H1 (cell line): ENCODE data around the gene DAB2IP. TPM values are rescaled to one million over a fixed set of nuclear protein-coding genes. Genes with fewer than 3 reads are reported as not detected.

Source experiments
- CTCF ChIA-PET: fragments of 300-600 bp; sonication (Branson Sonifier 250); formaldehyde crosslinking; loops from one replicate; lab custom pipeline; 2021; ENCODE audit not compliant: partially characterized antibody; lab: Charles Lee
- POLR2A ChIA-PET: fragments of 300-600 bp; sonication (Branson Sonifier 250); formaldehyde crosslinking; loops from one replicate; lab custom pipeline; 2021; ENCODE audit warnings: inconsistent platforms; ENCODE audit not compliant: partially characterized antibody; lab: Charles Lee
- DNase-seq, 2 experiments: peaks; one replicate each; pipeline versions ENCODE4 v3.0.0 to v3.0.0-alpha.2; 2010 to 2022; ENCODE audit warnings: low spot score in 2 of 2, low read depth in 1 of 2, mixed read lengths in 1 of 2
- FAIRE-seq: peaks from 2 replicates; lab custom pipeline; 2011; peaks lifted over from hg19 to GRCh38; lab: Jason Lieb, UNC
- H2AFZ ChIP-seq: 2 replicates; pipeline ENCODE4 v1.8.1; 2012; ENCODE audit warnings: low read length, inconsistent platforms
- H2AK5ac ChIP-seq: 2 replicates; pipeline ENCODE4 v1.6.1; 2013; ENCODE audit warnings: low read depth, low read length
- H2BK120ac ChIP-seq: replicated peaks from 2 replicates; pipeline ENCODE3; 2013; ENCODE audit warnings: low read depth, low read length, inconsistent platforms
- H2BK12ac ChIP-seq: 2 replicates; pipeline ENCODE4 v1.6.1; 2013; ENCODE audit warnings: low read depth, low read length
- H2BK15ac ChIP-seq: 2 replicates; pipeline ENCODE4 v1.6.1; 2013; ENCODE audit warnings: low read length
- H2BK20ac ChIP-seq: 2 replicates; pipeline ENCODE4 v1.6.1; 2013; ENCODE audit warnings: low read length
- H2BK5ac ChIP-seq: 2 replicates; pipeline ENCODE4 v1.6.1; 2013; ENCODE audit warnings: low read depth, low read length
- H3K14ac ChIP-seq: 2 replicates; pipeline ENCODE4 v1.6.1; 2013; ENCODE audit warnings: inconsistent platforms; ENCODE audit not compliant: insufficient read length
- H3K18ac ChIP-seq: 2 replicates; pipeline ENCODE4 v1.6.1; 2013; ENCODE audit warnings: low read length; ENCODE audit errors: extremely low read depth
- H3K23ac ChIP-seq: 2 replicates; pipeline ENCODE4 v1.6.1; 2013; ENCODE audit warnings: inconsistent platforms; ENCODE audit not compliant: insufficient read length
- H3K23me2 ChIP-seq: 2 replicates; pipeline ENCODE4 v1.6.1; 2013; ENCODE audit warnings: low read depth, low read length
- H3K27ac ChIP-seq: 2 replicates; pipeline ENCODE4 v1.6.1; 2011; ENCODE audit warnings: low read depth, low read length, inconsistent platforms
- H3K27me3 ChIP-seq, 4 experiments: replicated peaks in 1 of 4; 1 replicate in 1 of 4; 2 replicates in 3 of 4; pipeline versions ENCODE4 v1.6.1 to v1.8.1; 2011 to 2013; ENCODE audit warnings: low read length in 3 of 4, mild to moderate bottlenecking in 3 of 4, inconsistent platforms in 2 of 4, mixed read lengths in 2 of 4, moderate library complexity in 1 of 4; ENCODE audit not compliant: control insufficient read depth in 3 of 4, insufficient read depth in 3 of 4; ENCODE audit errors: extremely low read depth in 1 of 4
- H3K36me3 ChIP-seq, 4 experiments: 2 replicates each; pipeline versions ENCODE4 v1.6.1 to v1.8.1; 2011 to 2013; ENCODE audit warnings: mild to moderate bottlenecking in 4 of 4, low read length in 3 of 4, moderate library complexity in 2 of 4, control low read depth in 1 of 4, inconsistent platforms in 1 of 4; ENCODE audit not compliant: insufficient read depth in 4 of 4, control insufficient read depth in 2 of 4
- H3K4ac ChIP-seq: replicated peaks from 2 replicates; pipeline ENCODE3; 2013; ENCODE audit warnings: low read length, low read depth, mixed read lengths, inconsistent platforms; ENCODE audit not compliant: insufficient read length
- H3K4me1 ChIP-seq, 4 experiments: replicated peaks in 1 of 4; 1 replicate in 1 of 4; 2 replicates in 3 of 4; pipeline versions ENCODE4 v1.6.1 to v1.8.1; 2011 to 2013; ENCODE audit warnings: low read length in 3 of 4, inconsistent platforms in 2 of 4, mixed read lengths in 1 of 4; ENCODE audit not compliant: insufficient read depth in 4 of 4, control insufficient read depth in 3 of 4
- H3K4me2 ChIP-seq, 2 experiments: 2 replicates each; pipeline versions ENCODE4 v1.6.1 to v1.8.1; 2011 to 2013; ENCODE audit warnings: low read depth in 2 of 2, low read length in 2 of 2, control low read depth in 1 of 2, inconsistent platforms in 1 of 2, mild to moderate bottlenecking in 1 of 2; ENCODE audit not compliant: insufficient read depth in 1 of 2
- H3K4me3 ChIP-seq, 4 experiments: fragments of 200-600, 300-600 bp in 1 of 4; sonication (generic), shearing (Covaris generic), sonication (Bioruptor Twin) in 1 of 4; 2 replicates each; pipeline versions ENCODE4 v1.5.1 to v1.8.1; 2011 to 2016; ENCODE audit warnings: low read length in 4 of 4, low read depth in 3 of 4, control low read depth in 2 of 4, inconsistent platforms in 2 of 4, mild to moderate bottlenecking in 2 of 4, mixed read lengths in 1 of 4, moderate library complexity in 1 of 4; ENCODE audit not compliant: insufficient read depth in 2 of 4; ENCODE audit errors: extremely low read depth in 1 of 4
- H3K56ac ChIP-seq: replicated peaks from 2 replicates; pipeline ENCODE3; 2013; ENCODE audit warnings: low read depth, mild to moderate bottlenecking, mixed read lengths, low read length, inconsistent platforms; ENCODE audit not compliant: insufficient read length
- H3K79me1 ChIP-seq: 2 replicates; pipeline ENCODE4 v1.6.1; 2013; ENCODE audit warnings: low read depth, low read length, control low read depth
- H3K79me2 ChIP-seq, 2 experiments: 2 replicates each; pipeline versions ENCODE4 v1.6.1 to v1.8.1; 2012 to 2013; ENCODE audit warnings: low read length in 2 of 2, mild to moderate bottlenecking in 2 of 2, inconsistent platforms in 1 of 2; ENCODE audit not compliant: insufficient read depth in 2 of 2, control insufficient read depth in 1 of 2
- H3K9ac ChIP-seq, 4 experiments: replicated peaks in 1 of 4; 1 replicate in 1 of 4; 2 replicates in 3 of 4; pipeline versions ENCODE4 v1.6.1 to v1.8.1; 2011 to 2013; ENCODE audit warnings: low read depth in 3 of 4, low read length in 3 of 4, control low read depth in 2 of 4, mild to moderate bottlenecking in 2 of 4, moderate library complexity in 2 of 4, inconsistent platforms in 1 of 4; ENCODE audit errors: extremely low read depth in 1 of 4
- H3K9me3 ChIP-seq, 2 experiments: 2 replicates each; pipeline versions ENCODE4 v1.6.1 to v1.8.1; 2012 to 2013; ENCODE audit warnings: mild to moderate bottlenecking in 2 of 2, moderate library complexity in 2 of 2, control low read depth in 1 of 2, inconsistent platforms in 1 of 2, low read depth in 1 of 2, low read length in 1 of 2, mixed read lengths in 1 of 2; ENCODE audit not compliant: insufficient read depth in 2 of 2
- H4K20me1 ChIP-seq, 2 experiments: replicated peaks in 1 of 2; 2 replicates each; pipeline versions ENCODE3 to v1.8.1; 2011 to 2013; ENCODE audit warnings: inconsistent platforms in 2 of 2, low read length in 2 of 2, mild to moderate bottlenecking in 1 of 2; ENCODE audit not compliant: insufficient read depth in 2 of 2, control insufficient read depth in 1 of 2
- H4K5ac ChIP-seq: 2 replicates; pipeline ENCODE4 v1.6.1; 2013; ENCODE audit warnings: low read length, low read depth, mixed read lengths, inconsistent platforms; ENCODE audit not compliant: insufficient read length
- H4K8ac ChIP-seq: 2 replicates; pipeline ENCODE4 v1.8.0; 2013; ENCODE audit warnings: mild to moderate bottlenecking, moderate library complexity, low read length, inconsistent platforms; ENCODE audit not compliant: insufficient read depth; ENCODE audit errors: extremely low read depth
- H4K91ac ChIP-seq: replicated peaks from 2 replicates; pipeline ENCODE3; 2013; ENCODE audit warnings: low read length, mixed read lengths, inconsistent platforms; ENCODE audit not compliant: insufficient read length
- WGBS, 2 experiments: shearing (Covaris generic) in 1 of 2; methylation state at CpG; one replicate each; pipeline versions ENCODE4 v1.1.6 to v1.1.7; 2013 to 2015; ENCODE audit warnings: low lambda C conversion rate in 2 of 2, mixed read lengths in 2 of 2, inconsistent platforms in 1 of 2, low coverage in 1 of 2, missing lambda C conversion rate in 1 of 2; ENCODE audit not compliant: insufficient replicate concordance in 2 of 2, insufficient coverage in 1 of 2, insufficient read length in 1 of 2; ENCODE audit errors: extremely low coverage in 1 of 2, missing lambda C conversion rate in 1 of 2; 5-methylcytosine and 5-hydroxymethylcytosine counted together
- polyA plus RNA-seq, 7 experiments: library from polyadenylated mRNA; depleted of rRNA in 3 of 7; stranded (reverse) in 5 of 7; unstranded in 2 of 7; fragments of >200 nt in 5 of 7; fragments of 200-250 nt in 2 of 7; gene quantifications; 1 replicate in 5 of 7; 2 replicates in 1 of 7; 4 replicates in 1 of 7; pipeline versions ENCODE4 v1.2.1 to v1.2.3, GENCODE V29; 2011 to 2013; ENCODE audit warnings: missing spikeins in 2 of 7, mixed read lengths in 2 of 7
- total RNA-seq: library from RNA; stranded (reverse); fragmentation: NEBNext Ultra II Directional; extraction: Animal tissue kit (Norgen Biotek cat#: 25700); gene quantifications from 2 replicates; pipeline ENCODE4 v1.2.1, GENCODE V29; 2021

The DAB2IP gene
- total and polyA plus RNA-seq, 2 of the 8 experiments (the other 6 are each of a cell fraction or from before 2014, with no cell fraction given): 19.7 to 39.5 TPM

DNA sequence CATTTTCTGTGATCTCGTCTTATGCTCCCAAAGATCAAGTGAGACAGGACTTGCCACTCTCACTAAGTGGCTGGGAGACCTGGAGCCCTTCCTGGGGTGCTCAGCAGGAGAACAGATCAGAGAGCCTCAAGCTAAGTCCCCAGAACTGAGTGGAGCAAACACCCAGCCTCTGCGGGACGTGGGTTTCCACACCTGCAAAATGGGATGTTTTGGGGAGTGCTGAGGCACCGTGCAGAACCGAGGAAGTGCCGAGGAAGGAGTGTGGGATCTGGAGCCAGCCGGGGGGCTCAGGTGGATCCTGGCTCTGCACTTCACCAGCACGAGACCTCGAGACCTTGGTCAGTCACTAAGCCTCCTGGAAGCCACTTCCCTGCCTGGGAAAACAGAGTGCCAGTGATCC is 166.0 kb downstream of the DAB2IP start:
- no peak overlapping the region for H3K4me2 ChIP-seq
- H3K4me1 ChIP-seq: peaks cover 6 to 24% (median 13%) of the 10 kb centered on the region in 4 experiments
- H2AK5ac ChIP-seq: no peak overlapping the region
- H3K23ac ChIP-seq: no peak overlapping the region
- no peaks in the 10 kb centered on the region for H3K36me3 ChIP-seq
- H2BK5ac ChIP-seq: no peak overlapping the region
- CTCF ChIA-PET: interaction anchor here (1.3 to 2.0 kb wide), 2 partner anchors 15 to 77 kb away, joined by 4 to 6 read pairs; no protein-coding TSS in a partner anchor
- WGBS, 2 experiments: 78% methylated on average over 9 of the region's 9 CpGs; no CpG with 5 or more reads in 1 of the 2 experiments
- H4K5ac ChIP-seq: no peak overlapping the region
- H4K20me1 ChIP-seq: peaks cover 0 to 2% of the 10 kb centered on the region in 2 experiments
- no peaks in the 10 kb centered on the region; the same call in 1 of the 2 replicates for H3K23me2 ChIP-seq
- 0 out of 2 replicates have a peak overlapping the region, but pooled peaks have one; percentile 6 for H2BK20ac ChIP-seq
- H2AFZ ChIP-seq: no peak overlapping the region
- H2BK12ac ChIP-seq: no peak overlapping the region
- H3K4ac ChIP-seq: no peak overlapping the region
- H3K9me3 ChIP-seq: no peaks in the 10 kb centered on the region
- H3K9ac ChIP-seq: no peak overlapping the region
- H3K56ac ChIP-seq: no peak overlapping the region
- H4K8ac ChIP-seq: no peak overlapping the region
- H4K91ac ChIP-seq: no peak overlapping the region
- FAIRE-seq (no peak), DNase-seq (no peak)
- H3K4me3 ChIP-seq: no peak overlapping the region
- POLR2A ChIA-PET: no interaction called here
- no peaks in the 10 kb centered on the region for H3K79me2 ChIP-seq
- no peak overlapping the region for H3K18ac ChIP-seq
- no peaks in the 10 kb centered on the region for H3K27me3 ChIP-seq
- no peak overlapping the region for H3K27ac ChIP-seq
- no peak overlapping the region for H2BK15ac ChIP-seq
- H2BK120ac ChIP-seq: no peak overlapping the region
- peaks cover 3% of the 10 kb centered on the region; the same call in 1 of the 2 replicates for H3K79me1 ChIP-seq
- no peak overlapping the region for H3K14ac ChIP-seq
